ENCODE measurements around the gene RALGAPA1. TPM values are rescaled to one million over a fixed set of nuclear protein-coding genes. Genes with fewer than 3 reads are reported as not detected.
"Not testable (repeated sequence)": the region's sequence is repeated elsewhere in the genome, so short reads cannot be mapped to it uniquely, and the experiment has no call there.

The RALGAPA1 gene
- total RNA-seq, 1 donor from 2014 or later = 40.3 TPM

DNA sequence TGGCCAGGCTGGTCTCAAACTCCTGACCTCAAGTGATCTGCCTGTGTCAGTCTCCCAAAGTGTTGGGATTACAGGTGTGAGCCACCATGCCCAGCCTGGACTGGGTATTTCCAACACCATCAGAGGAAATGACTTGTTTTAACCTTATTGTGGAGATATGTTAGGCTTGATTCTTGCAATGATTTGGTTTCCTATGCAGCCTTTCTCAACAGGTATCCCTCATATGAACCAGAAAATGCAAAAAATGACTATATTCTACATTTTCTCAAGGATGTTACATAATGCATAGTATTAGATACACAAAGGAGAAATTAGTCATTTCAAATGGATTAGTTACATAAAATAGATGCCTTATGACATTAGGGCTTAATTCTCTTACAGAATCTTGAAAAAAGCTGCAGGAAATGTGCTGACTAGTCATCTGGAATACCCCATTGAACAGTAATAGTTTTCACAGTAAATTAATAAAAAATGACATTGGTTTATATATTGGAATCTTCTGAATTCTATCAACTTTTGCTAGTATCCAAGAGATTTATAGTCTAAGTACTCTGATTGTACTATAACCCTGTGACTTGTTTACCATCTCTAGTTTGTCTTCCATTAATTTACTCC is 142.6 kb downstream of the RALGAPA1 start:
- DNase-seq (ENCODE audit: low spot score) = no peak
- Mint-ChIP-seq H3K4me1 (ENCODE audit: low read depth) (no peaks in the 10 kb centered on the region), H3K36me3 (ENCODE audit: low read depth) (peaks cover 17% of the 10 kb centered on the region), H3K4me3 (no peak overlapping the region), H3K27ac (no peak overlapping the region), H3K9me3 (no peaks in the 10 kb centered on the region), H3K27me3 (ENCODE audit: insufficient read depth) (no peaks in the 10 kb centered on the region)
- intact Hi-C loops (cut with micrococcal nuclease) = no loop called here

DNA sequence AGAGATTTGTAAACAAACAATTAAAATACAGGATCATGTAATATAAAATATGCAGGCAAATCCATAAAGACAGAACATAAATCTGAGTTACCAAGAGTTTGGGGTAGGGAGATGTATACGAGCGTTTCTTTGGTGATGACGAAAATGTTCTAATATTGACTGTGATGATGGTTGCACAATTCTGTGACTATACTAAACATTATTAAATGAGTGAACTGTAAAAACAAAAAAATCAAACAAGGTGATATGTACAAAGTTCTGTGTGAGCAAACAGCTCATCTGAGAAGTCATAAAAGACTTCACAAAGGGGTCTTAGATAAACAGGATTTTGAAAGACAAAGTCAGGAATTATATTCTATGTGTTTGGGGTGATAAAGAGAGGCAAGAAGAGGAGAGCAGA is 147.2 kb downstream of the RALGAPA1 start:
- H3K4me1 Mint-ChIP-seq (ENCODE audit: low read depth) = no peaks in the 10 kb centered on the region
- no peaks in the 10 kb centered on the region for H3K9me3 Mint-ChIP-seq
- H3K27me3 Mint-ChIP-seq (ENCODE audit: insufficient read depth) = no peaks in the 10 kb centered on the region
- peaks cover 6% of the 10 kb centered on the region for H3K36me3 Mint-ChIP-seq (ENCODE audit: low read depth)
- intact Hi-C loops (cut with micrococcal nuclease) = no loop called here
- H3K4me3 Mint-ChIP-seq = no peak overlapping the region
- no peak overlapping the region for H3K27ac Mint-ChIP-seq
- DNase-seq (ENCODE audit: low spot score) = no peak

DNA sequence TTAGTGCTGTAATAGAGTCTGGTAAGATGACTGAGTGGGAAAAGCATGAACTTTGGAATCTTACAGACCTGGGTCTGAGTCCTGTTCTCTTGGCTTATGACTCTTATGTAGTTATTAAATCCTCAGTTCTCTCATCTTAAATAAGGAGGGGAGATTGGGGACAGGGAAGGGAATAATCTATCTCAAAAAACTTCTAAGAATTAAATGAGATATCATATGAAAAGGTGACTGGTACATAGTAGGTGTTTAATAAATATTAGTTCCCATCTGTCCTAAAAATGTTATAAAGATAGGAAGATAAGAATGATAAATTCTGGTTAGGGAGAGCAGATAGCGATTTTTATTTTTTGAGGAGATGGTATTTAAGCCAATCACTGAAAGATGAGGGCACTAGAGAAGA is 156.1 kb downstream of the RALGAPA1 start:
- no peak overlapping the region for H3K27ac Mint-ChIP-seq
- no peak for DNase-seq (ENCODE audit: low spot score)
- H3K9me3 Mint-ChIP-seq = no peaks in the 10 kb centered on the region
- no peaks in the 10 kb centered on the region for H3K4me1 Mint-ChIP-seq (ENCODE audit: low read depth)
- peaks cover 9% of the 10 kb centered on the region for H3K36me3 Mint-ChIP-seq (ENCODE audit: low read depth)
- H3K27me3 Mint-ChIP-seq (ENCODE audit: insufficient read depth) = no peaks in the 10 kb centered on the region
- no peak overlapping the region for H3K4me3 Mint-ChIP-seq
- intact Hi-C loops (cut with micrococcal nuclease) = no loop called here

DNA sequence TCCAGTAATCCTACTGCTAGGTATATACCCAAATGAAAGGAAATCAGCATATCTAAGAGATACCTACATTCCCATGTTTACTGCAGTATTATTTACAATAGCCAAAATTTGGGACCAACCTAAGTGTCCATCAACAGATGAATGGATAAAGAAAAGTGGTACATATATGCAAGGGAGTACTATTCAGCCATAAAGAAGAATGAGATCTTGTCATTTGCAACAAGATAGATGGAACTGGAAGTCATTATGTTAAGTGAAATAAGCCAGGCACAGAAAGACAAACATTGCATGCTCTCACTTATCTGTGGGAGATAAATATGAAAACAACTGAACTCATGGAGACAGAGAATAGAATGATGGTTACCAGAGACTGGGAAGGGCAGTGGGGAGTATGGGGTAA is 165.6 kb downstream of the RALGAPA1 start:
- Mint-ChIP-seq H3K27ac (no peak overlapping the region), H3K36me3 (ENCODE audit: low read depth) (peaks cover 36% of the 10 kb centered on the region), H3K27me3 (ENCODE audit: insufficient read depth) (no peaks in the 10 kb centered on the region), H3K9me3 (peaks cover 16% of the 10 kb centered on the region), H3K4me1 (ENCODE audit: low read depth) (no peaks in the 10 kb centered on the region), H3K4me3 (no peak overlapping the region)
- DNase-seq (ENCODE audit: low spot score) = no peak
- intact Hi-C loops (cut with micrococcal nuclease) = no loop called here

DNA sequence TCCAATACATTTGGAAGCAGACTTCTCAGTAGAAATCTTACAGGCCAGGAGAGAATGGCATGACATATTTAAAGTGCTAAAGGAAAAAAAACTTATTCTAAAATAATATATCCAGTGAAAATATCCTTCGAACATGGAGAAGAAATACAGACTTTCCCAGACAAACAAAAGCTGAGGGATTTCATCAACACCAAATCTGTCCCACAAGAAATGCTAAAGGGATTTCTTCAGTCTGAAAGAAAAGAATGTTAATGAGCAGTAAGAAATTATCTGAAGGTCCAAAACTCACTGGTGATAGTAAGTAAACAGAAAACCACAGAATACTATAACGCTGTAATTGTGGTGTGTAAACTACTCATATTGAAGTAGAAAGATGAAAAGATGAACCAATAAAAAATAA is 171.2 kb downstream of the RALGAPA1 start:
- no peak overlapping the region for H3K4me3 Mint-ChIP-seq
- no peak overlapping the region for H3K27ac Mint-ChIP-seq
- no peak for DNase-seq (ENCODE audit: low spot score)
- H3K27me3 Mint-ChIP-seq (ENCODE audit: insufficient read depth) = no peaks in the 10 kb centered on the region
- peaks cover 36% of the 10 kb centered on the region for H3K36me3 Mint-ChIP-seq (ENCODE audit: low read depth)
- no peaks in the 10 kb centered on the region for H3K4me1 Mint-ChIP-seq (ENCODE audit: low read depth)
- H3K9me3 Mint-ChIP-seq = peaks cover 27% of the 10 kb centered on the region
- intact Hi-C loops (cut with micrococcal nuclease) = no loop called here

DNA sequence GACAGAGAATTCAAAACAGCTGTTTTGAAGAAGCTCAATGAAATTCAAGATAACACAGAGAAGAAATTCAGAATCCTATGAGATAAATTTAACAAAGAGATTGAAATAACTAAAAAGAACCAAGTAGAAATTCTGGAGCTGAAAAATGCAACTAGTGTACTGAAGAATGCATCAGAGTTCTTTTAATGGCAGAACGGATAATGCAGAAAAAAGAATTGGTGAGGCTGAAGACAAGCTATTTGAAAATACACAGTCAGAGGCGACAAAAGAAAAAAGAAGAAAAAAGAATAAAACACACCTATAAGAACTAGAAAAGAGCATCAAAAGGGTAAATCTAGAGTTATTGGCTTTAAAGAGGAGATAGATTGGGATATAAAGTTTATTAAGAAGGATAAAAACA is 171.8 kb downstream of the RALGAPA1 start:
- no peak overlapping the region for H3K27ac Mint-ChIP-seq
- no peaks in the 10 kb centered on the region for H3K27me3 Mint-ChIP-seq (ENCODE audit: insufficient read depth)
- no peaks in the 10 kb centered on the region for H3K4me1 Mint-ChIP-seq (ENCODE audit: low read depth)
- H3K4me3 Mint-ChIP-seq = no peak overlapping the region
- peaks cover 32% of the 10 kb centered on the region for H3K36me3 Mint-ChIP-seq (ENCODE audit: low read depth)
- H3K9me3 Mint-ChIP-seq = peaks cover 24% of the 10 kb centered on the region
- DNase-seq (ENCODE audit: low spot score) = no peak
- intact Hi-C loops (cut with micrococcal nuclease) = no loop called here

DNA sequence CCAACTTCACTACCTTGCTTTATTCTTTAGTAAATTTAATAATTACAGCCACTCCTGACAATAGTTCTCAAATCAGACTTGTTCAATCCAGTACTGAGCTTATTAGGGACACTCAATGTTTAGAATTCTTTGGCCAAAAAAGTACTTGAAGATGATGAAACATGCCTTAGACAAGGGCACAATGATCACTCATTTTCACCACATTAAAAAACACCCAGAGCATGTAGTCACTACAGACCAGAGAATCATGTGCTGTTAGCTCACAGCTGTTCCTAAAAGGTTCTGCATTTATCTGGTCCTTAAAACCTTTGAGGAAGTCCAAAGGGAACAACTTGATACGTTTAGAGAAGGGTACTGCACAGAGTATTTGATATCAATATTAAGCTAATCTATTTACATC is 176.4 kb downstream of the RALGAPA1 start:
- H3K9me3 Mint-ChIP-seq = peaks cover 8% of the 10 kb centered on the region
- DNase-seq (ENCODE audit: low spot score) = no peak
- intact Hi-C loops (cut with micrococcal nuclease) = no loop called here
- H3K27ac Mint-ChIP-seq = no peak overlapping the region
- peaks cover 19% of the 10 kb centered on the region for H3K36me3 Mint-ChIP-seq (ENCODE audit: low read depth)
- H3K4me3 Mint-ChIP-seq = no peak overlapping the region
- no peaks in the 10 kb centered on the region for H3K27me3 Mint-ChIP-seq (ENCODE audit: insufficient read depth)
- no peaks in the 10 kb centered on the region for H3K4me1 Mint-ChIP-seq (ENCODE audit: low read depth)

DNA sequence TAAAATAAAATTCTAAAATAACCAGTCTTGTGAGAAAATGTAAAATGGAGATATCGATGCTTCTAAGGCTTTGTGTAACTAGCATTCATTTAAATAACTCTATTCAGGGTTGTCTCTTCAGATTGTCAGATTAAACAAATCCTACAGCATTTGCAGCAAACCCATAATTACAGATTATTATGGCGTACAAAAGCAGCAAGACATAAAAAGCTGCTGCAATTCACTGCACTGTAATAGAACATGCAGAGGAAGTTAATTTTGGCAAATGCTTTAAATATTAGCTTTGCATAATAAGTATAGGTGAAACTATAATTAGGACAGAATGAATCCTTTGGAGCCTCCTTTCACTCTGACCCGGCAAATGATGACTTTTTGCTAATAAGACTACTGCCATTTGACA is 176.8 kb downstream of the RALGAPA1 start:
- DNase-seq (ENCODE audit: low spot score) = no peak
- Mint-ChIP-seq H3K4me3 (no peak overlapping the region), H3K4me1 (ENCODE audit: low read depth) (no peaks in the 10 kb centered on the region), H3K27ac (no peak overlapping the region), H3K9me3 (peaks cover 4% of the 10 kb centered on the region), H3K36me3 (ENCODE audit: low read depth) (peaks cover 17% of the 10 kb centered on the region), H3K27me3 (ENCODE audit: insufficient read depth) (no peaks in the 10 kb centered on the region)
- intact Hi-C loops (cut with micrococcal nuclease) = no loop called here

DNA sequence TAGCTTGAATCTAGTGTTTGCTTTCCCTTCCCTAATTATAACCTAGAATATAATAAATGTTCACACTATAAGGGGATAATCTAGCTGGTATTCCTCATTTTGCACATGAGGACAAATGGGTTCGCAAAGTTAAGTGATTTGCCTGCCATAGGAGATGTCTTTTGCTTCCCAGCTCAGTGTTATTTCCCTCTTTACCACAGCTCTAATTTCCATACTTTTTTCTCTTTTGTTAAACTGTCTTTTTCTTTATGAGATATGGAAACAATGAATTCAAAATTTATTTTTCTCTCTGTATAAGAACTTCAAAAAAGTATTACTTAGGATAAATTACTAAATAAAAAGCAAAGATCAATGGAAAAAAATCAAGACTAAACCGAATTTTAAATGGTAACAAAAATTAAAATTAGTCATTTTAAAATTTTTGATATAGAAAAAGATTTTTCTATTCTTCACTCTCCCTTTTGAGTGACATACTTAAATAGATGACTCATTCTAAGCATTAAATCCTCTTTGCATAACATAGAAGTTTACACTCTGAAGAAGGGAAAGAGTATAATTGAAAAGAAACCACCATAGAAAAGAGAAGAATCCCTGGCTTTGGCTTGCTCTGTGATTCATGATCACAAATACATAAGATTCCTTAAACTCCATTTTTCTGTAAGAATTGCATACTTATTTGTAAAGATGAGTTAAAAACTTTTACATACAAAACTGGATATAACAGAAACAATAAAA is 177.9 kb downstream of the RALGAPA1 start:
- Mint-ChIP-seq H3K4me3 (no peak overlapping the region), H3K4me1 (ENCODE audit: low read depth) (no peaks in the 10 kb centered on the region), H3K27me3 (ENCODE audit: insufficient read depth) (no peaks in the 10 kb centered on the region), H3K27ac (no peak overlapping the region), H3K36me3 (ENCODE audit: low read depth) (peaks cover 11% of the 10 kb centered on the region), H3K9me3 (no peaks in the 10 kb centered on the region)
- DNase-seq (ENCODE audit: low spot score) = no peak
- intact Hi-C loops (cut with micrococcal nuclease) = no loop called here

DNA sequence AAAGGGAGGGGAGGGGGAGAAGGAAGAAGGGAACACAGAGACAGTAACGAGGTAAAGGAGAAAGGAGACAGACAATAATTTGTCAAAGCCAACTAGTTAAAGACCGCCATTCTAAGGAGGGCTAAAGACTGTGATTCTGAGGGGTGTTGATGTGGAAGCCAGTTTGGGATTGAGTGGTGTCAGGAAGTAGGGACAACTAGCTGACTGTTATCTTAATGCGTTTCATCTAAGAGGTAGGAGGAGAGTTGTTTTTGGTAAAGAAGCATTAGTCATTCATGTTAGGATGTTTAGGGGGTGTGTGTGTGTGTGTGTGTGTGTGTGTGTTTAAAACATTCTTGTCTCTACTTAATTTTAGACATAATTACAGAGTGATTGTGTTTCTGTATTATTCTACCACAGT is 180.1 kb downstream of the RALGAPA1 start:
- no peak for DNase-seq (ENCODE audit: low spot score)
- Mint-ChIP-seq H3K36me3 (ENCODE audit: low read depth) (peaks cover 10% of the 10 kb centered on the region), H3K27me3 (ENCODE audit: insufficient read depth) (no peaks in the 10 kb centered on the region), H3K27ac (no peak overlapping the region), H3K4me1 (ENCODE audit: low read depth) (no peaks in the 10 kb centered on the region), H3K9me3 (no peaks in the 10 kb centered on the region), H3K4me3 (no peak overlapping the region)
- intact Hi-C loops (cut with micrococcal nuclease) = no loop called here

DNA sequence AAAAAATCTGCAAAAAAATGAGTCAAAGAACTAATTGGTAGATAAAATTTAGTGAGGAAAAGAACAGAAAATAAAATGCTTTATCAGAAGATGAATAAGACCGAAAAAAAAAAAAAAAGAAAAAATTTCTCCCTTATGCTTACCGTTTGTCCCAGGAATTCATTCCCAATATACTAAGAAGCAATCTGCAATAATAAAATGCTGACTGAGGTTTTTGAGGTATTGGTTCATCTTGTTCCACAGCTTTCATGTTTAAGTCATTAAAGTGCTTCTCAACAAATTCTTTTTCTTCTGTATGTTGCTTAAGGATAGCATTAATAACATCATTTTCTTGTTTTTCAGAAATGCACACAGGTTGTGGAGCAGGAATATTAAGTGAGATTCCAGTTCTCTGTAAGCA is 182.1 kb downstream of the RALGAPA1 start:
- intact Hi-C loops (cut with micrococcal nuclease); H3K4me1 Mint-ChIP-seq (ENCODE audit: low read depth): not testable (repeated sequence)
- peaks cover 20% of the 10 kb centered on the region for H3K36me3 Mint-ChIP-seq (ENCODE audit: low read depth)

DNA sequence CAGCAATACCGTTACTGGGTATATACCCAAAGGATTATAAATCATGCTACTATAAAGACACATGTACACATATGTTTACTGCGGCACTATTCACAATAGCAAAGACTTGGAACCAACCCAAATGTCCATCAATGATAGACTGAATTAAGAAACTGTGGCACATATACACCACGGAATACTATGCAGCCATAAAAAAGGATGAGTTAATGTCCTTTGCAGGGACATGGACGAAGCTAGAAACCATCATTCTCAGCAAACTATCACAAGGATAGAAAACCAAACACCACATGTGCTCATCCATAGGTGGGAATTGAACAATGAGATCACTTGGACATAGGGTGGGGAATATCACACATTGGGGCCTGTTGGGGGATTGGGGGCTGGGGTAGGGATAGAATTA is 187.1 kb downstream of the RALGAPA1 start:
- H3K27me3 Mint-ChIP-seq (ENCODE audit: insufficient read depth); H3K4me3 Mint-ChIP-seq; H3K27ac Mint-ChIP-seq; DNase-seq (ENCODE audit: low spot score); intact Hi-C loops (cut with micrococcal nuclease); H3K4me1 Mint-ChIP-seq (ENCODE audit: low read depth): not testable (repeated sequence)
- Mint-ChIP-seq H3K9me3 (peaks cover 16% of the 10 kb centered on the region), H3K36me3 (ENCODE audit: low read depth) (peaks cover 29% of the 10 kb centered on the region)

More for the DNA sequence above, 182.1 kb downstream of the RALGAPA1 start:
- not testable (repeated sequence) for H3K9me3 Mint-ChIP-seq; DNase-seq (ENCODE audit: low spot score); H3K27me3 Mint-ChIP-seq (ENCODE audit: insufficient read depth); H3K4me3 Mint-ChIP-seq; H3K27ac Mint-ChIP-seq

DNA sequence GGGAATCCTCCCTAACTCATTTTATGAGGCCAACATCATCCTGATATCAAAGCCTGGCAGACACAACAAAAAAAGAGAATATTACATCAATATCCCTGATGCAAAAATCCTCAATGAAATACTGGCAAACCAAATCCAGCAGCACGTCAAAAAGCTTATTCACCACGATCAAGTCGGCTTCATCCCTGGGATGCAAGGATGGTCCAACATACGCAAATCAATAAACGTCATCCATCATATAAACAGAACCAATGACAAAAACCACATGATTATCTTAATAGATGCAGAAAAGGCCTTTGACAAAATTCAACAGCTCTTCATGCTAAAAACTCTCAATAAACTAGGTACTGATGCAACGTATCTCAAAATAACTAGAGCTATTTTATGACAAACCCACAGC is 189.1 kb downstream of the RALGAPA1 start:
- intact Hi-C loops (cut with micrococcal nuclease); H3K27ac Mint-ChIP-seq; H3K4me3 Mint-ChIP-seq; DNase-seq (ENCODE audit: low spot score); H3K27me3 Mint-ChIP-seq (ENCODE audit: insufficient read depth); H3K4me1 Mint-ChIP-seq (ENCODE audit: low read depth): not testable (repeated sequence)
- Mint-ChIP-seq H3K36me3 (ENCODE audit: low read depth) (peaks cover 35% of the 10 kb centered on the region), H3K9me3 (peaks cover 16% of the 10 kb centered on the region)
